HG02798 (cell line): ENCODE data around the gene DNAJA4.

Experiments used
- ATAC-seq: cut with Tn5 transposase; IDR thresholded peaks from one replicate; pipeline ENCODE4 v1.9.1; 2021; ENCODE audit warnings: mild to moderate bottlenecking; ENCODE audit not compliant: unreplicated experiment, poor library complexity

DNAJA4 gene

GRCh38 chr15:78274994-78275393 lies 10.6 kb downstream of the DNAJA4 start:
- no peak for ATAC-seq

GRCh38 chr15:78276064-78276943 lies 11.9 kb downstream of the DNAJA4 start:
- ATAC-seq, result no peak

- ATAC-seq, result no peak
Measured at GRCh38 chr15:78280319-78281072, 16.1 kb downstream of the DNAJA4 start.

GRCh38 chr15:78282324-78282723 lies 18.0 kb downstream of the DNAJA4 start:
- ATAC-seq, result no peak

- ATAC-seq, result no peak
Measured at GRCh38 chr15:78284758-78285157, 20.4 kb downstream of the DNAJA4 start.

- ATAC-seq, result no peak
Measured at GRCh38 chr15:78290222-78290621, 25.9 kb downstream of the DNAJA4 start.

GRCh38 chr15:78291052-78291451 lies 26.7 kb downstream of the DNAJA4 start:
- ATAC-seq, result no peak

GRCh38 chr15:78291698-78292097 lies 27.3 kb downstream of the DNAJA4 start:
- no peak for ATAC-seq

GRCh38 chr15:78292219-78292618 lies 27.9 kb downstream of the DNAJA4 start:
- no peak for ATAC-seq

GRCh38 chr15:78299101-78299930 lies 35.0 kb downstream of the DNAJA4 start, which contains the start of gene SKIC8:
Gene SKIC8, minus strand, starts transcription at chr15:78299609. Its CDS starts 3,923 bp downstream, at chr15:78295686.
- ATAC-seq, result peak; percentile 93

- ATAC-seq, result no peak
Measured at GRCh38 chr15:78301326-78301725, 37.0 kb downstream of the DNAJA4 start.

- no peak for ATAC-seq
Measured at GRCh38 chr15:78301828-78302227, 37.5 kb downstream of the DNAJA4 start.

GRCh38 chr15:78302579-78303312 lies 38.4 kb downstream of the DNAJA4 start:
- ATAC-seq, result no peak

- no peak for ATAC-seq
Measured at GRCh38 chr15:78304216-78305066, 40.1 kb downstream of the DNAJA4 start.

GRCh38 chr15:78306176-78306774 lies 41.9 kb downstream of the DNAJA4 start:
- ATAC-seq, result no peak

- no peak for ATAC-seq
Measured at GRCh38 chr15:78307976-78308375, 43.6 kb downstream of the DNAJA4 start.

- ATAC-seq, result peak; percentile 59
Measured at GRCh38 chr15:78308422-78309032, 44.2 kb downstream of the DNAJA4 start.

GRCh38 chr15:78311292-78311691 lies 46.9 kb downstream of the DNAJA4 start:
- no peak for ATAC-seq
